Measurements from ENCODE around the gene GHRH. TPM values are rescaled to one million over a fixed set of nuclear protein-coding genes. Genes with fewer than 3 reads are reported as not detected.

The GHRH gene
- total RNA-seq, 1 experiment from 2014 or later = not detected

- Histone ChIP-seq H3K36me3 (ENCODE audit: control insufficient read depth in 1 of 2, insufficient read depth in 2 of 2, low read length in 2 of 2) (no peaks in the 10 kb centered on the region), H4K20me1 (ENCODE audit: insufficient read depth) (no peaks in the 10 kb centered on the region), H3K9me2 (ENCODE audit: insufficient read depth) (no peaks in the 10 kb centered on the region), H3K79me2 (ENCODE audit: insufficient read depth, low read length) (no peaks in the 10 kb centered on the region), H3K9ac (ENCODE audit: low read length) (no peak overlapping the region), H3K27me3 (ENCODE audit: insufficient read depth, low read length) (0 out of 2 replicates have a peak, but pooled peaks cover 14% of the 10 kb centered on the region), H3K9me3 (ENCODE audit: control insufficient read depth in 1 of 2, insufficient read depth in 1 of 2, low read depth in 1 of 2, low read length in 2 of 2) (no peaks in the 10 kb centered on the region), H3K4me2 (ENCODE audit: low read length) (no peak overlapping the region), H2AFZ (ENCODE audit: low read depth, low read length, poor library complexity, severe bottlenecking) (no peak overlapping the region), H3K4me1 (ENCODE audit: control insufficient read depth in 1 of 2, insufficient read depth in 2 of 2, low read length in 2 of 2) (peaks cover 0 to 7% of the 10 kb centered on the region in 2 experiments; a peak in 2 of 4 replicates), H3K4me3 (replicated peaks in 1 of 2; ENCODE audit: low read depth in 1 of 2, low read length in 2 of 2) (no peak overlapping the region), H3K27ac (ENCODE audit: low read depth, low read length) (no peak overlapping the region)
- CTCF ChIA-PET = no interaction called here
- ATAC-seq (no peak), DNase-seq (ENCODE audit: low read depth, low spot score) (no peak)
- POLR2A ChIA-PET = no interaction called here
- RAD21 ChIA-PET (ENCODE audit: low non-redundant PET in 1 of 2, low total read pairs in 2 of 2, uncharacterized antibody in 2 of 2, unreplicated experiment in 2 of 2) = no interaction called here
- no TSS peak for BruUV-seq (replicated peaks)
- TF ChIP-seq ELF1 (IDR thresholded peaks at IDR 0.05; ENCODE audit: borderline replicate concordance, low read depth) = no peak
- intact Hi-C loops (cut with micrococcal nuclease) = no loop called here
Observed at GRCh38 chr20:37262505-37262904, 891 bp upstream of the GHRH start.

- intact Hi-C loops (cut with micrococcal nuclease) = no loop called here
- RAD21 ChIA-PET (ENCODE audit: low non-redundant PET in 1 of 2, low total read pairs in 2 of 2, uncharacterized antibody in 2 of 2, unreplicated experiment in 2 of 2) = no interaction called here
- DNase-seq (ENCODE audit: low read depth, low spot score) = no peak
- TF ChIP-seq SRF (IDR thresholded peaks at IDR 0.05; ENCODE audit: low read depth) (no peak), POLR2A (IDR thresholded peaks at IDR 0.05; ENCODE audit: borderline replicate concordance, extremely low read depth, insufficient read depth, insufficient read length) (no peak), CEBPB (IDR thresholded peaks at IDR 0.05; ENCODE audit: low read depth) (no peak), ATF3 (IDR thresholded peaks at IDR 0.05) (no peak), FOSL1 (IDR thresholded peaks at IDR 0.05; ENCODE audit: low read depth) (no peak), SP1 (IDR thresholded peaks at IDR 0.05; ENCODE audit: low read depth) (no peak), JUND (IDR thresholded peaks at IDR 0.05) (no peak), ZBTB33 (IDR thresholded peaks at IDR 0.05; ENCODE audit: extremely low read depth, insufficient replicate concordance, low read length) (no peak), YY1 (IDR thresholded peaks at IDR 0.05; ENCODE audit: extremely low read depth, insufficient replicate concordance, low read depth, low read length) (no peak), EZH2 (IDR thresholded peaks at IDR 0.05) (no peak), MAX (IDR thresholded peaks at IDR 0.05) (no peak), CTCF (IDR thresholded peaks at IDR 0.05 in 2 of 3, conservative IDR thresholded peaks at IDR 0.05 in 1 of 3; ENCODE audit: borderline replicate concordance in 1 of 3, insufficient read depth in 1 of 3, low read depth in 2 of 3, low read length in 2 of 3) (no peak), EGR1 (IDR thresholded peaks at IDR 0.05; ENCODE audit: low read depth) (no peak), POLR2AphosphoS5 (IDR thresholded peaks at IDR 0.05; ENCODE audit: low read depth, low read length) (no peak), RAD21 (IDR thresholded peaks at IDR 0.05; ENCODE audit: low read depth) (no peak), ZNF274 (IDR thresholded peaks at IDR 0.05; ENCODE audit: low read depth, low read length) (no peak), EZH2phosphoT487 (IDR thresholded peaks at IDR 0.05; ENCODE audit: borderline replicate concordance) (no peak)
Observed at GRCh38 chr20:37260923-37261322, 691 bp downstream of the GHRH start.

More at GRCh38 chr20:37260923-37261322, 691 bp downstream of the GHRH start:
- Histone ChIP-seq H3K27ac (ENCODE audit: low read depth, low read length) (no peak overlapping the region), H3K4me2 (ENCODE audit: low read length) (no peak overlapping the region), H3K4me1 (ENCODE audit: control insufficient read depth in 1 of 2, insufficient read depth in 2 of 2, low read length in 2 of 2) (no peaks in the 10 kb centered on the region), H3K27me3 (ENCODE audit: insufficient read depth, low read length) (0 out of 2 replicates have a peak, but pooled peaks cover 14% of the 10 kb centered on the region), H3K9ac (ENCODE audit: low read length) (no peak overlapping the region), H2AFZ (ENCODE audit: low read depth, low read length, poor library complexity, severe bottlenecking) (no peak overlapping the region), H3K36me3 (ENCODE audit: control insufficient read depth in 1 of 2, insufficient read depth in 2 of 2, low read length in 2 of 2) (no peaks in the 10 kb centered on the region), H4K20me1 (ENCODE audit: insufficient read depth) (no peaks in the 10 kb centered on the region), H3K9me3 (ENCODE audit: control insufficient read depth in 1 of 2, insufficient read depth in 1 of 2, low read depth in 1 of 2, low read length in 2 of 2) (no peaks in the 10 kb centered on the region), H3K79me2 (ENCODE audit: insufficient read depth, low read length) (no peaks in the 10 kb centered on the region), H3K4me3 (replicated peaks in 1 of 2; ENCODE audit: low read depth in 1 of 2, low read length in 2 of 2) (no peak overlapping the region), H3K9me2 (ENCODE audit: insufficient read depth) (no peaks in the 10 kb centered on the region)
- CTCF ChIA-PET = no interaction called here
- BruUV-seq (replicated peaks) = no TSS peak
- ATAC-seq = no peak
- POLR2A ChIA-PET = no interaction called here

All from HCT116 (cell line).